ENCODE data around the gene INPP5A.
"Not testable (repeated sequence)": the region's sequence is repeated elsewhere in the genome, so short reads cannot be mapped to it uniquely, and the experiment has no call there.

INPP5A gene

GRCh38 chr10:132742837-132743194 is 205.2 kb downstream of the INPP5A start:
- H3K4me1 ChIP-seq (ENCODE audit: control extremely low read depth in 1 of 4, control insufficient read depth in 4 of 4, insufficient read depth in 4 of 4, low read length in 3 of 4), result no peaks in the 10 kb centered on the region
- no peaks in the 10 kb centered on the region for H3K27me3 ChIP-seq (replicated peaks in 2 of 5; ENCODE audit: control insufficient read depth in 4 of 5, insufficient read depth in 5 of 5, low read length in 4 of 5)
- H3K27ac ChIP-seq (ENCODE audit: insufficient read depth in 1 of 2, low read depth in 1 of 2, low read length in 2 of 2, poor library complexity in 1 of 2, severe bottlenecking in 2 of 2), result no peak overlapping the region
- ChIA-PET POLR2A (no interaction called here), CTCF (no interaction called here)
- H3K4me3 ChIP-seq (ENCODE audit: control insufficient read depth in 1 of 7, extremely low read depth in 1 of 7, insufficient read depth in 4 of 7, low read depth in 2 of 7, low read length in 6 of 7), result no peak overlapping the region
- H3K9me3 ChIP-seq (ENCODE audit: control extremely low read depth in 1 of 5, control insufficient read depth in 4 of 5, insufficient read depth in 2 of 5, low read depth in 1 of 5, low read length in 4 of 5), result no peaks in the 10 kb centered on the region
- 97% methylated on average over 10 of the region's 12 CpGs for whole genome bisulfite sequencing (ENCODE audit: insufficient coverage)
- H3K36me3 ChIP-seq (ENCODE audit: control insufficient read depth in 4 of 4, insufficient read depth in 4 of 4, low read length in 3 of 4), result peaks cover 2 to 22% (median 13%) of the 10 kb centered on the region in 4 experiments
- no peak for DNase-seq

- CTCF ChIA-PET; POLR2A ChIA-PET; H3K4me3 ChIP-seq (ENCODE audit: control insufficient read depth in 1 of 7, extremely low read depth in 1 of 7, insufficient read depth in 4 of 7, low read depth in 2 of 7, low read length in 6 of 7); H3K9me3 ChIP-seq (ENCODE audit: control extremely low read depth in 1 of 5, control insufficient read depth in 4 of 5, insufficient read depth in 2 of 5, low read depth in 1 of 5, low read length in 4 of 5); H3K27ac ChIP-seq (ENCODE audit: insufficient read depth in 1 of 2, low read depth in 1 of 2, low read length in 2 of 2, poor library complexity in 1 of 2, severe bottlenecking in 2 of 2); H3K4me1 ChIP-seq (ENCODE audit: control extremely low read depth in 1 of 4, control insufficient read depth in 4 of 4, insufficient read depth in 4 of 4, low read length in 3 of 4); H3K27me3 ChIP-seq (replicated peaks in 2 of 5; ENCODE audit: control insufficient read depth in 4 of 5, insufficient read depth in 5 of 5, low read length in 4 of 5); DNase-seq: not testable (repeated sequence)
- peaks cover 2 to 21% (median 13%) of the 10 kb centered on the region in 4 experiments for H3K36me3 ChIP-seq (ENCODE audit: control insufficient read depth in 4 of 4, insufficient read depth in 4 of 4, low read length in 3 of 4)
- 95% methylated on average over 20 of the region's 30 CpGs for WGBS (ENCODE audit: insufficient coverage)
Observed at GRCh38 chr10:132743196-132743924, 205.8 kb downstream of the INPP5A start.

GRCh38 chr10:132743925-132744490 is 206.4 kb downstream of the INPP5A start:
- WGBS (ENCODE audit: insufficient coverage), result over 99% methylated on average over 16 of the region's 18 CpGs
- no peak overlapping the region for H3K27ac ChIP-seq (ENCODE audit: insufficient read depth in 1 of 2, low read depth in 1 of 2, low read length in 2 of 2, poor library complexity in 1 of 2, severe bottlenecking in 2 of 2)
- POLR2A ChIA-PET, result no interaction called here

GRCh38 chr10:132744839-132745238 is 207.3 kb downstream of the INPP5A start:
- WGBS (ENCODE audit: insufficient coverage), result 97% methylated on average over 19 of the region's 19 CpGs
- Histone ChIP-seq H3K36me3 (ENCODE audit: control insufficient read depth in 4 of 4, insufficient read depth in 4 of 4, low read length in 3 of 4) (peaks cover 0 to 26% (median 20%) of the 10 kb centered on the region in 4 experiments), H3K4me1 (ENCODE audit: control extremely low read depth in 1 of 4, control insufficient read depth in 4 of 4, insufficient read depth in 4 of 4, low read length in 3 of 4) (no peaks in the 10 kb centered on the region), H3K9me3 (ENCODE audit: control extremely low read depth in 1 of 5, control insufficient read depth in 4 of 5, insufficient read depth in 2 of 5, low read depth in 1 of 5, low read length in 4 of 5) (no peaks in the 10 kb centered on the region), H3K27ac (ENCODE audit: insufficient read depth in 1 of 2, low read depth in 1 of 2, low read length in 2 of 2, poor library complexity in 1 of 2, severe bottlenecking in 2 of 2) (no peak overlapping the region), H3K4me3 (ENCODE audit: control insufficient read depth in 1 of 7, extremely low read depth in 1 of 7, insufficient read depth in 4 of 7, low read depth in 2 of 7, low read length in 6 of 7) (no peak overlapping the region), H3K27me3 (replicated peaks in 2 of 5; ENCODE audit: control insufficient read depth in 4 of 5, insufficient read depth in 5 of 5, low read length in 4 of 5) (no peaks in the 10 kb centered on the region)
- ChIA-PET POLR2A (no interaction called here), CTCF (no interaction called here)
- DNase-seq, result no peak

More at GRCh38 chr10:132743925-132744490, 206.4 kb downstream of the INPP5A start:
- H3K4me1 ChIP-seq (ENCODE audit: control extremely low read depth in 1 of 4, control insufficient read depth in 4 of 4, insufficient read depth in 4 of 4, low read length in 3 of 4), result no peaks in the 10 kb centered on the region
- no peak overlapping the region for H3K4me3 ChIP-seq (ENCODE audit: control insufficient read depth in 1 of 7, extremely low read depth in 1 of 7, insufficient read depth in 4 of 7, low read depth in 2 of 7, low read length in 6 of 7)
- DNase-seq, result no peak
- no peaks in the 10 kb centered on the region for H3K27me3 ChIP-seq (replicated peaks in 2 of 5; ENCODE audit: control insufficient read depth in 4 of 5, insufficient read depth in 5 of 5, low read length in 4 of 5)
- H3K36me3 ChIP-seq (ENCODE audit: control insufficient read depth in 4 of 4, insufficient read depth in 4 of 4, low read length in 3 of 4), result peaks cover 2 to 19% (median 12%) of the 10 kb centered on the region in 4 experiments
- CTCF ChIA-PET, result no interaction called here
- H3K9me3 ChIP-seq (ENCODE audit: control extremely low read depth in 1 of 5, control insufficient read depth in 4 of 5, insufficient read depth in 2 of 5, low read depth in 1 of 5, low read length in 4 of 5), result no peaks in the 10 kb centered on the region

- Histone ChIP-seq H3K27me3 (replicated peaks in 2 of 5; ENCODE audit: control insufficient read depth in 4 of 5, insufficient read depth in 5 of 5, low read length in 4 of 5) (no peaks in the 10 kb centered on the region), H3K36me3 (ENCODE audit: control insufficient read depth in 4 of 4, insufficient read depth in 4 of 4, low read length in 3 of 4) (peaks cover 0 to 32% (median 23%) of the 10 kb centered on the region in 4 experiments), H3K4me3 (ENCODE audit: control insufficient read depth in 1 of 7, extremely low read depth in 1 of 7, insufficient read depth in 4 of 7, low read depth in 2 of 7, low read length in 6 of 7) (no peak overlapping the region), H3K4me1 (ENCODE audit: control extremely low read depth in 1 of 4, control insufficient read depth in 4 of 4, insufficient read depth in 4 of 4, low read length in 3 of 4) (no peaks in the 10 kb centered on the region), H3K27ac (ENCODE audit: insufficient read depth in 1 of 2, low read depth in 1 of 2, low read length in 2 of 2, poor library complexity in 1 of 2, severe bottlenecking in 2 of 2) (no peak overlapping the region), H3K9me3 (ENCODE audit: control extremely low read depth in 1 of 5, control insufficient read depth in 4 of 5, insufficient read depth in 2 of 5, low read depth in 1 of 5, low read length in 4 of 5) (no peaks in the 10 kb centered on the region)
- 100% methylated on average over 8 of the region's 17 CpGs for WGBS (ENCODE audit: insufficient coverage)
- DNase-seq, result no peak
- ChIA-PET CTCF (no interaction called here), POLR2A (no interaction called here)
Observed at GRCh38 chr10:132745511-132745910, 207.9 kb downstream of the INPP5A start.

GRCh38 chr10:132745971-132746370 is 208.4 kb downstream of the INPP5A start:
- no peak overlapping the region for H3K27ac ChIP-seq (ENCODE audit: insufficient read depth in 1 of 2, low read depth in 1 of 2, low read length in 2 of 2, poor library complexity in 1 of 2, severe bottlenecking in 2 of 2)
- CTCF ChIA-PET, result no interaction called here
- H3K36me3 ChIP-seq (ENCODE audit: control insufficient read depth in 4 of 4, insufficient read depth in 4 of 4, low read length in 3 of 4), result peaks cover 0 to 35% (median 24%) of the 10 kb centered on the region in 4 experiments

GRCh38 chr10:132746386-132746785 is 208.8 kb downstream of the INPP5A start:
- CTCF ChIA-PET, result no interaction called here
- Histone ChIP-seq H3K36me3 (ENCODE audit: control insufficient read depth in 4 of 4, insufficient read depth in 4 of 4, low read length in 3 of 4) (peaks cover 0 to 35% (median 26%) of the 10 kb centered on the region in 4 experiments), H3K4me3 (ENCODE audit: control insufficient read depth in 1 of 7, extremely low read depth in 1 of 7, insufficient read depth in 4 of 7, low read depth in 2 of 7, low read length in 6 of 7) (no peak overlapping the region), H3K27ac (ENCODE audit: insufficient read depth in 1 of 2, low read depth in 1 of 2, low read length in 2 of 2, poor library complexity in 1 of 2, severe bottlenecking in 2 of 2) (no peak overlapping the region), H3K4me1 (ENCODE audit: control extremely low read depth in 1 of 4, control insufficient read depth in 4 of 4, insufficient read depth in 4 of 4, low read length in 3 of 4) (no peaks in the 10 kb centered on the region), H3K9me3 (ENCODE audit: control extremely low read depth in 1 of 5, control insufficient read depth in 4 of 5, insufficient read depth in 2 of 5, low read depth in 1 of 5, low read length in 4 of 5) (no peaks in the 10 kb centered on the region), H3K27me3 (replicated peaks in 2 of 5; ENCODE audit: control insufficient read depth in 4 of 5, insufficient read depth in 5 of 5, low read length in 4 of 5) (no peaks in the 10 kb centered on the region)
- POLR2A ChIA-PET, result no interaction called here
- 96% methylated on average over 13 of the region's 14 CpGs for WGBS (ENCODE audit: insufficient coverage)
- DNase-seq, result no peak

More at GRCh38 chr10:132745971-132746370, 208.4 kb downstream of the INPP5A start:
- DNase-seq, result no peak
- H3K4me1 ChIP-seq (ENCODE audit: control extremely low read depth in 1 of 4, control insufficient read depth in 4 of 4, insufficient read depth in 4 of 4, low read length in 3 of 4), result no peaks in the 10 kb centered on the region
- H3K4me3 ChIP-seq (ENCODE audit: control insufficient read depth in 1 of 7, extremely low read depth in 1 of 7, insufficient read depth in 4 of 7, low read depth in 2 of 7, low read length in 6 of 7), result no peak overlapping the region
- POLR2A ChIA-PET, result no interaction called here
- over 99% methylated on average over 13 of the region's 13 CpGs for WGBS (ENCODE audit: insufficient coverage)
- no peaks in the 10 kb centered on the region for H3K9me3 ChIP-seq (ENCODE audit: control extremely low read depth in 1 of 5, control insufficient read depth in 4 of 5, insufficient read depth in 2 of 5, low read depth in 1 of 5, low read length in 4 of 5)
- no peaks in the 10 kb centered on the region for H3K27me3 ChIP-seq (replicated peaks in 2 of 5; ENCODE audit: control insufficient read depth in 4 of 5, insufficient read depth in 5 of 5, low read length in 4 of 5)

All from common myeloid progenitor, CD34-positive (primary cell).